ENCODE measurements around the gene PIK3IP1. TPM values are rescaled to one million over a fixed set of nuclear protein-coding genes. Genes with fewer than 3 reads are reported as not detected.

The PIK3IP1 gene
- total and polyA plus RNA-seq, 7 donors: 2.0 to 11.6 (median 7.4) TPM

DNA sequence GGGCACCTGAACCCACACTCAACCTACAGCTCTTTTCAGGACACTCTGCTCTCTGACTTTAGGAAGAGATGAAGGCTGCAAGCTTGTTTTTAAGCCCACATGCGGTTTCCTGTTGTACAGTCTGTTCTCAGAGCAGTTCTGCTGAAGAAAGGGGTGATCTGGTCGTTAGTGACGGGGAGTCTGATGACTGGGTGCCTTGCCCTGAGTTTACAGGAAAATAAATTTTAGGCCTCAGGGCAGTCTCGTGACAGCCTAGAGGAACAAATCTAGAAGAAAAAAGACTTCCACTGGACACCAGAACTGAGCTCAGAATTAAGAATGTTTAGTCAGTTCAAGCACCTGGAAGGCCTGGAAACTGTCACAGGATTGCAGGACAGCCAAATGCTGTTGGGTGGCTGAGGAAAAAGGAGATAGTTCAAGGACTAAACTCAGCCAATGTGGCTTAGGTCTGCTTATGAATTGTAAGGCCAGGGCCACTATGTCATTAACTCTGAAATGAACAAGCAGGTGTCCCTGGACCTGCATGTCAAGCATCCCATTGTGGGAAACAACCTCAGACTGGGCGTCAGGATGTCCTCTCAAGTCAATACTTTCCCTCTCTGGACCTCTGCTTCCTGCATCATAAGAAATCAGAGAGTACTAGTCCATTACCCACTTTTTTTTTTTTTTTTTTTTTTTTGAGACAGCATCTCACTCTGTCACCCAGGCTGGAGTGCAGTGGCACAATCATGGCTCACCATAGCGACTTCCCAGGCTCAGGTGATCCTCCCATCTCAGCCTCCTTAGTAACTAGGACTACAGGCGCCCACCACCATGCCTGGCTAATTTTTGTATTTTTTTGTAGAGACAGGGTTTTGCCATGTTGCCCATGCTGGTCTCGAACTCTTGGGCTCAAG, 5.7 kb downstream of the PIK3IP1 start:
- Histone ChIP-seq H3K36me3 (ENCODE audit: insufficient read depth in 1 of 2, low read depth in 1 of 2) (peaks cover 3 to 82% of the 10 kb centered on the region in 2 donors), H3K9me3 (no peaks in the 10 kb centered on the region), H3K4me3 (no peak overlapping the region), H3K4me1 (peaks cover 17% of the 10 kb centered on the region), H3K27me3 (ENCODE audit: insufficient read depth in 3 of 3, low read length in 2 of 3) (no peaks in the 10 kb centered on the region), H3K27ac (peak overlapping the region; percentile 27)
- ATAC-seq (no peak), DNase-seq (no peak)
- intact Hi-C loops (cut with DNase I): no loop called here
- WGBS, 3 donors: 77 to 80% (median 78%) methylated on average over 8 of the region's 8 CpGs
- TF ChIP-seq, protein P1, sequence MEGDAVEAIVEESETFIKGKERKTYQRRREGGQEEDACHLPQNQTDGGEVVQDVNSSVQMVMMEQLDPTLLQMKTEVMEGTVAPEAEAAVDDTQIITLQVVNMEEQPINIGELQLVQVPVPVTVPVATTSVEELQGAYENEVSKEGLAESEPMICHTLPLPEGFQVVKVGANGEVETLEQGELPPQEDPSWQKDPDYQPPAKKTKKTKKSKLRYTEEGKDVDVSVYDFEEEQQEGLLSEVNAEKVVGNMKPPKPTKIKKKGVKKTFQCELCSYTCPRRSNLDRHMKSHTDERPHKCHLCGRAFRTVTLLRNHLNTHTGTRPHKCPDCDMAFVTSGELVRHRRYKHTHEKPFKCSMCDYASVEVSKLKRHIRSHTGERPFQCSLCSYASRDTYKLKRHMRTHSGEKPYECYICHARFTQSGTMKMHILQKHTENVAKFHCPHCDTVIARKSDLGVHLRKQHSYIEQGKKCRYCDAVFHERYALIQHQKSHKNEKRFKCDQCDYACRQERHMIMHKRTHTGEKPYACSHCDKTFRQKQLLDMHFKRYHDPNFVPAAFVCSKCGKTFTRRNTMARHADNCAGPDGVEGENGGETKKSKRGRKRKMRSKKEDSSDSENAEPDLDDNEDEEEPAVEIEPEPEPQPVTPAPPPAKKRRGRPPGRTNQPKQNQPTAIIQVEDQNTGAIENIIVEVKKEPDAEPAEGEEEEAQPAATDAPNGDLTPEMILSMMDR (IDR thresholded peaks at IDR 0.05): no peak

DNA sequence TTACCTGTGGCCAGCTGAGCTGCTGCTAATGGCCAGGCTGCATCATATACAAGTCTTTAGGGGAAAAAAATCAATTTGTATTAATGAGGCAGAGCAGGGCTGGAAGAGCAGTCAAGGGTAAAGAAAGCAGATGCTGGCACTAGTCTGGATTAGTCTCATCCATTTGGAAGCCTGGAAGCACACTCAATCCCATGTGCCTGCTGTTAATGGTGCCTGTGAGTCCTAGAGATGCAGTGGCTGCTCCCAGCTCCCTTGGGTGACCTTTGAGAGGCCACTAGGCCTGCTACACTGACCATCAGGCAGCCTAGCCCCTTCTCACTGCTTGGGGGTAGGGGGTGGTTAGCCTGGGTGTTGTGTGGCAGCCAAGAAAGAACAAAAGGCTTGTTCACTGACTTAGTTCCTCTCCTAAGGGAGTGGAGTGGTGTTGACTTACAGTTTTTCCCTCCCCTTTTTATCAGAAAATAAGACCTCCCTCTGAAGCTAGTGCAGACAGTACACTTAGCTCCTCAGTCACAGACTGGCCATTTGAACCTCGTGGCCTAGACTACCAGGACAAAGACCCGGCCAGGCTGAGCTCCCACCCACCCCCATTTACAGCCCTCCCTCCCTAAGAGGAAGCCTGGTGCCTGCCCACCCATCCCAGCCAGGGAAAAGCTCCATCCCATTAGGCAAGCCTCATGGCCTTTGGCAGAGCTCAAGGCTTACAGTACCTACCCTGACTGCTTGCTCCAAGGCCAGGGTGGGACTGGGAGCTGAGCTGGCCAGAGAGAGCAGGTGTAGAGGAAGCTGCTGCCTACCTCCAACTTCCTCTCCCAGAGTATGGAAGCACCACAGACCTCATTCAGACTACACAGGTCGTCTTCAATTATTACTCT, 7.8 kb downstream of the PIK3IP1 start:
- ATAC-seq (no peak), DNase-seq (no peak)
- H3K27me3 ChIP-seq (ENCODE audit: insufficient read depth in 3 of 3, low read length in 2 of 3): no peaks in the 10 kb centered on the region
- H3K4me1 ChIP-seq: peaks cover 10% of the 10 kb centered on the region
- WGBS, 3 donors: 22 to 43% (median 29%) methylated on average over 3 of the region's 3 CpGs
- TF ChIP-seq, protein P1 (IDR thresholded peaks at IDR 0.05): no peak
- intact Hi-C loops (cut with DNase I): no loop called here
- H3K27ac ChIP-seq: no peak overlapping the region
- H3K36me3 ChIP-seq (ENCODE audit: insufficient read depth in 1 of 2, low read depth in 1 of 2): peaks cover 3 to 100% of the 10 kb centered on the region in 2 donors
- no peaks in the 10 kb centered on the region for H3K9me3 ChIP-seq
- H3K4me3 ChIP-seq: no peak overlapping the region

GRCh38 chr22:31282748-31283468, 9.4 kb downstream of the PIK3IP1 start:
- no peaks in the 10 kb centered on the region for H3K4me1 ChIP-seq
- peak in 1 of 4 donors; percentile 7 for ATAC-seq
- 62 to 70% (median 66%) methylated on average over 7 to 8 of the region's 8 CpGs for whole genome bisulfite sequencing, 3 donors
- DNase-seq: no peak
- TF ChIP-seq, protein P1 (IDR thresholded peaks at IDR 0.05): no peak
- intact Hi-C loops (cut with DNase I): no loop called here
- H3K27me3 ChIP-seq (ENCODE audit: insufficient read depth in 3 of 3, low read length in 2 of 3): no peaks in the 10 kb centered on the region
- H3K4me3 ChIP-seq: no peak overlapping the region
- H3K27ac ChIP-seq: no peak overlapping the region
- no peaks in the 10 kb centered on the region for H3K9me3 ChIP-seq
- peaks cover 3 to 100% of the 10 kb centered on the region in 2 donors for H3K36me3 ChIP-seq (ENCODE audit: insufficient read depth in 1 of 2, low read depth in 1 of 2)

- Histone ChIP-seq H3K4me3 (no peak overlapping the region), H3K36me3 (ENCODE audit: insufficient read depth in 1 of 2, low read depth in 1 of 2) (peaks cover 3 to 100% of the 10 kb centered on the region in 2 donors), H3K9me3 (no peaks in the 10 kb centered on the region), H3K27ac (no peak overlapping the region), H3K27me3 (ENCODE audit: insufficient read depth in 3 of 3, low read length in 2 of 3) (no peaks in the 10 kb centered on the region), H3K4me1 (no peaks in the 10 kb centered on the region)
- WGBS, 3 donors: 41 to 47% (median 45%) methylated on average over 4 of the region's 4 CpGs
- TF ChIP-seq, protein P1 (IDR thresholded peaks at IDR 0.05): no peak
- ATAC-seq (peak in 2 of 4 donors; percentile 25 to 33), DNase-seq (no peak)
- intact Hi-C loops (cut with DNase I): no loop called here
These were observed 10.6 kb downstream of the PIK3IP1 start for GRCh38 chr22:31281733-31282132.

Measured in psoas muscle (tissue), 8 donors.